CD14-positive monocyte (primary cell): Measurements from ENCODE around the gene AEN. TPM values are rescaled to one million over a fixed set of nuclear protein-coding genes. Genes with fewer than 3 reads are reported as not detected.

Experiments used
- DNase-seq, 3 donors: peaks; one replicate each; pipeline ENCODE4 v3.0.0-alpha.2; 2011 to 2022
- H2AFZ ChIP-seq: 2 replicates; pipeline ENCODE4 v1.6.0; 2012; ENCODE audit warnings: mild to moderate bottlenecking, low read depth, low read length, inconsistent platforms; ENCODE audit not compliant: insufficient read depth, poor library complexity, severe bottlenecking
- H3K27ac ChIP-seq, 2 donors: 1 replicate in 1 of 2; 2 replicates in 1 of 2; pipeline ENCODE4 v1.5.1; 2012 to 2013; ENCODE audit warnings: low read length in 2 of 2, control low read depth in 1 of 2, inconsistent platforms in 1 of 2, low read depth in 1 of 2, mild to moderate bottlenecking in 1 of 2
- H3K27me3 ChIP-seq, 2 donors: one replicate each; pipeline versions ENCODE4 v1.6.0 to v1.6.1; 2011 to 2013; ENCODE audit warnings: low read length in 2 of 2; ENCODE audit not compliant: control insufficient read depth in 2 of 2, insufficient read depth in 2 of 2
- H3K36me3 ChIP-seq, 2 donors: replicated peaks in 1 of 2; 1 replicate in 1 of 2; 2 replicates in 1 of 2; pipeline versions ENCODE4 v1.5.1 to v1.6.1; 2012 to 2013; ENCODE audit warnings: low read length in 2 of 2, control low read depth in 1 of 2, inconsistent platforms in 1 of 2, mild to moderate bottlenecking in 1 of 2; ENCODE audit not compliant: insufficient read depth in 2 of 2, control insufficient read depth in 1 of 2
- H3K4me1 ChIP-seq, 2 donors: 1 replicate in 1 of 2; 2 replicates in 1 of 2; pipeline versions ENCODE4 v1.5.1 to v1.6.1; 2012 to 2013; ENCODE audit warnings: low read length in 2 of 2, control low read depth in 1 of 2, inconsistent platforms in 1 of 2, mild to moderate bottlenecking in 1 of 2, moderate library complexity in 1 of 2; ENCODE audit not compliant: insufficient read depth in 2 of 2, control insufficient read depth in 1 of 2
- H3K4me2 ChIP-seq: replicated peaks from 2 replicates; pipeline ENCODE3; 2012; ENCODE audit warnings: low read length, moderate library complexity, mild to moderate bottlenecking; ENCODE audit not compliant: poor library complexity, severe bottlenecking; ENCODE audit errors: extremely low read depth
- H3K4me3 ChIP-seq, 3 experiments: fragments of 200-600 bp in 1 of 3; sonication (generic) in 1 of 3; replicated peaks in 1 of 3; 1 replicate in 2 of 3; 2 replicates in 1 of 3; pipeline ENCODE4 v1.5.1; 2011 to 2013; ENCODE audit warnings: low read length in 3 of 3, mild to moderate bottlenecking in 3 of 3, control low read depth in 2 of 3, low read depth in 2 of 3, inconsistent platforms in 1 of 3, moderate library complexity in 1 of 3
- H3K79me2 ChIP-seq: 2 replicates; pipeline ENCODE4 v1.6.0; 2012; ENCODE audit warnings: mild to moderate bottlenecking, control low read depth, inconsistent platforms, low read length, moderate library complexity; ENCODE audit not compliant: insufficient read depth
- H3K9ac ChIP-seq: 2 replicates; pipeline ENCODE4 v1.6.0; 2017; ENCODE audit warnings: low read length, mild to moderate bottlenecking; ENCODE audit not compliant: insufficient read depth, poor library complexity, severe bottlenecking
- H3K9me3 ChIP-seq, 2 donors: replicated peaks in 1 of 2; 1 replicate in 1 of 2; 2 replicates in 1 of 2; pipeline versions ENCODE4 v1.5.1 to v1.6.1; 2012 to 2013; ENCODE audit warnings: low read length in 2 of 2, control low read depth in 1 of 2; ENCODE audit not compliant: control insufficient read depth in 1 of 2, insufficient read depth in 1 of 2
- H4K20me1 ChIP-seq: 2 replicates; pipeline ENCODE4 v1.6.0; 2012; ENCODE audit warnings: mild to moderate bottlenecking, low read length, control low read depth, moderate library complexity; ENCODE audit not compliant: insufficient read depth
- H3K27ac Mint-ChIP-seq, 7 donors: one replicate each; pipeline ENCODE4 v1.8.0; 2020; ENCODE audit warnings: mild to moderate bottlenecking in 7 of 7, mixed read lengths in 7 of 7, moderate library complexity in 6 of 7, inconsistent platforms in 2 of 7
- H3K27me3 Mint-ChIP-seq, 3 donors: one replicate each; pipeline ENCODE4 v1.8.0; 2021 to 2022; ENCODE audit warnings: low read depth in 3 of 3, mild to moderate bottlenecking in 3 of 3, mixed read lengths in 3 of 3, moderate library complexity in 3 of 3, inconsistent platforms in 1 of 3
- H3K36me3 Mint-ChIP-seq, 2 donors: one replicate each; pipeline ENCODE4 v1.8.0; 2020; ENCODE audit warnings: mixed read lengths in 2 of 2, inconsistent platforms in 1 of 2, mild to moderate bottlenecking in 1 of 2
- H3K4me1 Mint-ChIP-seq: one replicate; pipeline ENCODE4 v1.8.0; 2020; ENCODE audit warnings: mild to moderate bottlenecking, mixed read lengths
- H3K4me3 Mint-ChIP-seq, 2 donors: one replicate each; pipeline ENCODE4 v1.8.0; 2020; ENCODE audit warnings: mild to moderate bottlenecking in 2 of 2, mixed read lengths in 2 of 2, moderate library complexity in 1 of 2
- H3K9me3 Mint-ChIP-seq, 7 donors: one replicate each; pipeline ENCODE4 v1.8.0; 2020 to 2022; ENCODE audit warnings: mixed read lengths in 7 of 7, mild to moderate bottlenecking in 6 of 7, moderate library complexity in 6 of 7, inconsistent platforms in 2 of 7
- CTCF ChIP-seq: fragments of 200-600 bp; IDR thresholded peaks from one replicate; pipeline ENCODE4 v1.8.0; 2022; ENCODE audit warnings: antibody characterized with exemption, mild to moderate bottlenecking
- WGBS: methylation state at CpG from one replicate; pipeline ENCODE4 v1.1.5; 2013; ENCODE audit warnings: missing lambda C conversion rate; ENCODE audit not compliant: insufficient coverage; 5-methylcytosine and 5-hydroxymethylcytosine counted together
- intact Hi-C, 2 donors: fragments of 100-400 bp; cut with micrococcal nuclease; formaldehyde crosslinking; loops; one replicate each; pipeline versions ENCODE4 v1.15.0 to v1.15.1; 2023
- polyA plus RNA-seq, 3 donors: library from polyadenylated mRNA; depleted of rRNA in 1 of 3; unstranded in 2 of 3; stranded (reverse) in 1 of 3; fragments of 300-500 nt in 2 of 3; fragments of >200 nt in 1 of 3; fragmentation: Illumina TruSeq in 2 of 3; gene quantifications; 1 replicate in 2 of 3; 2 replicates in 1 of 3; pipeline ENCODE4 v1.2.3, GENCODE V29; 2012 to 2021

Gene AEN
- polyA plus RNA-seq, 3 donors, result 4.6 to 10.7 (median 6.3) TPM

- peaks cover 0 to 25% of the 10 kb centered on the region in 2 donors for H3K9me3 ChIP-seq
- H3K4me3 ChIP-seq, result no peak overlapping the region
- no peak for TF ChIP-seq CTCF
- H3K79me2 ChIP-seq, result no peaks in the 10 kb centered on the region
- no peak overlapping the region for H2AFZ ChIP-seq
- Mint-ChIP-seq H3K9me3 (peaks cover 0 to 22% (median 11%) of the 10 kb centered on the region in 7 donors), H3K4me3 (peak overlapping the region in 1 of 2 donors; percentile 87), H3K27ac (no peak overlapping the region), H3K36me3 (peaks cover 0 to 3% of the 10 kb centered on the region in 2 donors), H3K4me1 (peaks cover 6% of the 10 kb centered on the region), H3K27me3 (peaks cover 49 to 68% (median 52%) of the 10 kb centered on the region in 3 donors)
- H3K4me1 ChIP-seq, result no peaks in the 10 kb centered on the region
- H4K20me1 ChIP-seq, result no peaks in the 10 kb centered on the region
- WGBS, result 3% methylated on average over 43 of the region's 46 CpGs
- no peaks in the 10 kb centered on the region for H3K36me3 ChIP-seq
- no peak overlapping the region for H3K27ac ChIP-seq
- intact Hi-C loops, result loop anchor here in 1 of 2 donors (1.0 kb wide), 1 partner anchor 8 kb away; no protein-coding TSS in a partner anchor
- H3K27me3 ChIP-seq, result peaks cover 46 to 66% of the 10 kb centered on the region in 2 donors
- no peak overlapping the region for H3K9ac ChIP-seq
- DNase-seq, result no peak
- no peak overlapping the region for H3K4me2 ChIP-seq
Measured at GRCh38 chr15:88604381-88605188, 16.6 kb upstream of the AEN start.

GRCh38 chr15:88605189-88606069, 15.7 kb upstream of the AEN start:
- H3K4me1 Mint-ChIP-seq, result peaks cover 8% of the 10 kb centered on the region
- H3K36me3 Mint-ChIP-seq, result peaks cover 0 to 3% of the 10 kb centered on the region in 2 donors
- Histone ChIP-seq H3K27me3 (peaks cover 46 to 69% of the 10 kb centered on the region in 2 donors), H3K79me2 (no peaks in the 10 kb centered on the region), H3K9me3 (peaks cover 0 to 25% of the 10 kb centered on the region in 2 donors), H3K27ac (no peak overlapping the region), H4K20me1 (no peaks in the 10 kb centered on the region), H3K9ac (no peak overlapping the region), H3K4me3 (no peak overlapping the region), H3K36me3 (no peaks in the 10 kb centered on the region), H2AFZ (no peak overlapping the region), H3K4me2 (no peak overlapping the region), H3K4me1 (no peaks in the 10 kb centered on the region)
- no peak for TF ChIP-seq CTCF
- H3K9me3 Mint-ChIP-seq, result peaks cover 0 to 22% (median 11%) of the 10 kb centered on the region in 7 donors
- 6% methylated on average over 43 of the region's 58 CpGs for WGBS
- no peak overlapping the region for H3K27ac Mint-ChIP-seq
- H3K4me3 Mint-ChIP-seq, result peak overlapping the region in 1 of 2 donors; percentile 87
- intact Hi-C loops, result loop anchor here in 1 of 2 donors (1.0 kb wide), 1 partner anchor 9 kb away; no protein-coding TSS in a partner anchor
- H3K27me3 Mint-ChIP-seq, result peaks cover 49 to 67% (median 52%) of the 10 kb centered on the region in 3 donors
- no peak for DNase-seq
